ENCODE measurements around the gene NECTIN4.
"Not testable (repeated sequence)": the region's sequence is repeated elsewhere in the genome, so short reads cannot be mapped to it uniquely, and the experiment has no call there.

The NECTIN4 gene

GRCh38 chr1:161072751-161073449 lies 16.5 kb downstream of the NECTIN4 start:
- no peaks in the 10 kb centered on the region for H3K9me3 ChIP-seq (ENCODE audit: low read depth, low read length)
- TF ChIP-seq POLR2AphosphoS5 (IDR thresholded peaks at IDR 0.05; ENCODE audit: borderline replicate concordance, low read depth, low read length) (no peak), FOXP2 (optimal IDR thresholded peaks at IDR 0.05; ENCODE audit: control extremely low read depth, extremely low read length, insufficient read depth) (no peak), EZH2 (IDR thresholded peaks at IDR 0.05) (no peak)
- DNase-seq (ENCODE audit: low read depth, low spot score), result no peak
- no peak overlapping the region for H3K4me3 ChIP-seq
- H3K9ac ChIP-seq (ENCODE audit: insufficient read length), result no peak overlapping the region
- no peak overlapping the region for H3K27ac ChIP-seq
- no peaks in the 10 kb centered on the region for H3K36me3 ChIP-seq (ENCODE audit: insufficient read depth, low read length)

DNA sequence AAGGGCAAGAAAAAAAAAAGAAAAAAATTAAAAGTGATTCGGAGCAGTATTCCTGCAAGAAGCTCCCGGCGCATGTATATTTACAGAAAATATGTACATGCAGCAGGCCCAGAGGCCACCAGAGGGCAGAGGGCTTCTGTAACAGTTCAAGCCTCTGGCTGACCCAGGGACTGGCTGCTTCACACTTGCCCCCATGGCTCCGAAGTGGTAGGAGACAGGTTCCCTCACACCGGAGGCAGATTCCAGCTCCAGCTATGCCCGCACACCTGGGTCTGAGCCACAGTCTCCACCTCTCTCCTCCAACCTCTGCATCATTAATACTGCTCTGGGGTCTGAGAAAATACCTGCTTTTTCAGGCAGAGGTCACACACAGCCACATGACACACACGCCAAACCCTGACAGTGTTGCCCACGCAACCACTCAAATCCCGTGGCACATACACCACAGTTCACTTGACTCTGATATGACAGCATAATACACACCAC lies 17.4 kb downstream of the NECTIN4 start:
- H3K27ac ChIP-seq, result no peak overlapping the region
- H3K36me3 ChIP-seq (ENCODE audit: insufficient read depth, low read length), result no peaks in the 10 kb centered on the region
- H3K4me3 ChIP-seq, result no peak overlapping the region
- no peaks in the 10 kb centered on the region for H3K9me3 ChIP-seq (ENCODE audit: low read depth, low read length)
- DNase-seq (ENCODE audit: low read depth, low spot score), result no peak
- H3K9ac ChIP-seq (ENCODE audit: insufficient read length), result no peak overlapping the region
- TF ChIP-seq POLR2AphosphoS5 (IDR thresholded peaks at IDR 0.05; ENCODE audit: borderline replicate concordance, low read depth, low read length) (no peak), FOXP2 (optimal IDR thresholded peaks at IDR 0.05; ENCODE audit: control extremely low read depth, extremely low read length, insufficient read depth) (no peak), EZH2 (IDR thresholded peaks at IDR 0.05) (no peak)

DNA sequence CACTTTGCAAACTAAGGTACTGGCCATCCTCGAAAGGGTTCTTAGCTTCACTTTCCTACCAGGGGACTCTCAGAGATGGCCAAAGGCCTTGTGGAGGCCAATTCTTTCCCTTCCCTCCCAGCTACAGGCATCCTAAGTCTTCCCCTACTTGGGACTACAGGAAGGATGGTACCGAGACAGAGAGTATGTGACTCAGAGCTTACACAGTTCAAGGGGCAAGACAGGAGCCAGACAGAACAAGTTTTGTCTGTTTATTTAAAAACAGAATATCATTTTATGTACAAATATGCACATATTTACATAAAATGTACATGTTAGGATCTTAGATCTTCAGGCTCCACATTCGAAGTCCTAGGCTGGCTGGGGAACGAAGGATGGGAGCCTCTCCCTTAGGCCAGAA lies 18.6 kb downstream of the NECTIN4 start:
- Histone ChIP-seq H3K4me3 (no peak overlapping the region), H3K9me3 (ENCODE audit: low read depth, low read length) (no peaks in the 10 kb centered on the region), H3K9ac (ENCODE audit: insufficient read length) (no peak overlapping the region), H3K27ac (no peak overlapping the region), H3K36me3 (ENCODE audit: insufficient read depth, low read length) (no peaks in the 10 kb centered on the region)
- no peak for TF ChIP-seq FOXP2 (optimal IDR thresholded peaks at IDR 0.05; ENCODE audit: control extremely low read depth, extremely low read length, insufficient read depth)
- TF ChIP-seq EZH2 (IDR thresholded peaks at IDR 0.05), result no peak
- TF ChIP-seq POLR2AphosphoS5 (IDR thresholded peaks at IDR 0.05; ENCODE audit: borderline replicate concordance, low read depth, low read length), result no peak
- DNase-seq (ENCODE audit: low read depth, low spot score), result no peak

GRCh38 chr1:161069731-161070270 lies 19.6 kb downstream of the NECTIN4 start, which contains the start of gene ARHGAP30:
TSS of gene ARHGAP30 (minus strand) at chr1:161069891. CDS start at chr1:161069624, 267 bp downstream.
- no peak for DNase-seq (ENCODE audit: low read depth, low spot score)
- no peak within 1 kb of the TSS for H3K27ac ChIP-seq
- H3K9ac ChIP-seq (ENCODE audit: insufficient read length), result no peak within 1 kb of the TSS
- no peaks in the 10 kb centered on the region for H3K9me3 ChIP-seq (ENCODE audit: low read depth, low read length)
- no peak within 1 kb of the TSS for H3K4me3 ChIP-seq
- no peaks in the 10 kb centered on the region for H3K36me3 ChIP-seq (ENCODE audit: insufficient read depth, low read length)
- no peak for TF ChIP-seq FOXP2 (optimal IDR thresholded peaks at IDR 0.05; ENCODE audit: control extremely low read depth, extremely low read length, insufficient read depth)
- no peak for TF ChIP-seq EZH2 (IDR thresholded peaks at IDR 0.05)
- TF ChIP-seq POLR2AphosphoS5 (IDR thresholded peaks at IDR 0.05; ENCODE audit: borderline replicate concordance, low read depth, low read length), result no peak

DNA sequence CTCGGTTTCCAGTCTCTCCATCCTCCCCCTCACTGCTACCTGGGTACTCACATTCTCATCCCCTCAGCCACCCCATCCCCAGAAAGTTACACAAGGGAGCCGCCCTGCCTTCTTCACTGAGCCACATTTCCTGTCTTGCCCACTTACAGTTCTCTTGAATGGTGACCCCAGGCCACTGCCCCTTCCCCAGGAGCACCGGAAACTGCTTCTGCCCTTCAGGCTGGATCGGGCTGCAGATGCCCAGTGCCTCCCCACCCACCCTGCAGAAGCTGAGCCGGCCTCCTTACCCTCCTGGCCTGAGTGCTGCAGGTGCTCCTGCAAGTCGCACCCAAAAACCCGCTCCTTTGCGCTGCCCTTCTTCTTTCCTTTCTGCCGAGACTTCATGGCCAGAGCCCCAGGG lies 20.1 kb downstream of the NECTIN4 start:
- TF ChIP-seq POLR2AphosphoS5 (IDR thresholded peaks at IDR 0.05; ENCODE audit: borderline replicate concordance, low read depth, low read length) (no peak), FOXP2 (optimal IDR thresholded peaks at IDR 0.05; ENCODE audit: control extremely low read depth, extremely low read length, insufficient read depth) (no peak), EZH2 (IDR thresholded peaks at IDR 0.05) (no peak)
- H3K27ac ChIP-seq, result no peak overlapping the region
- H3K9me3 ChIP-seq (ENCODE audit: low read depth, low read length), result no peaks in the 10 kb centered on the region
- no peak for DNase-seq (ENCODE audit: low read depth, low spot score)
- H3K4me3 ChIP-seq, result no peak overlapping the region
- H3K9ac ChIP-seq (ENCODE audit: insufficient read length), result no peak overlapping the region
- no peaks in the 10 kb centered on the region for H3K36me3 ChIP-seq (ENCODE audit: insufficient read depth, low read length)

DNA sequence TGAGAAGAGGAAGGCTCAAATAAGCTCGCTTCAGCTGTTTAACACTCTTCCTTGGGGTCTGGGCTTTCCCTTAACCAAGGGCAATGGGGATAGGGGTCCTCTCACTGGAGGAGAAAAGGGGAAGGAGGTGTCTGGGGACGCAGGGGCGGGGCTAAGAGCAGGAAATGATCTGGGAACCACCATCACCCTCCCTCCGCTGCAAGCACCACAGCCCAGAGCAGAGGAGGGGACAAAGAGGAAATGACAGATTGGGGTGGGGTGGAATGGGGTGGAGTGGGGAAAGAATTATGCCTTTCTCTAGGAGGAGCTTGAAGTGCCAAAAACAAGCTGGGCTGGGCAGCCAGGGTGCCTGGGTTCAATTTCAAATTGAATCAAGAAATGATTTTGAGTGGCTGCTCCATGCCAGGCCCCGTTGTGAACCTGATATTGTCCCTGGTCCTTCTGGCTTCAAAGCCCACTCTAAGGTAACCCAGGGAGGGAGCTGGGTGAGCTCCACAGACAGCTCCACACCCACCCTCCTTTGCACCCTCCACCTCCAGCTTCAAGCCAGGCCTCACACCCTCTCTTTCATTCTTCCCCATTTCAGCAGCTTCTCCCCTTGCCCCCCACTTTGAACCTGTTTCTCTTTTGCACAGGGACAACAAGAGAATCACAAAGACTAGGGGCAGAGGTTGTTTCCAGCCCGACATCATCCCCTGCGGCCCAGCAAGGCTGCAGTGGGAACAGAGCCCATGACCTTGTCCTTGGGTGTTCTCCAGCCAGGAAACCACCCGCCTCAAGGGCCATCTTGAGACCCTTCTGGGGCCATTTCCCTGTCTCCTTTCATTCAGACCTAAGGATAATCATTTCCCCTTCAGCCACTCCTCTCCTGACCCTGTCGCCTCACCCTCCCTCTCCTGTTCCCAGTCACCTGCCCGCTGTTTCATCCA lies 20.8 kb downstream of the NECTIN4 start:
- no peak for DNase-seq (ENCODE audit: low read depth, low spot score)
- Histone ChIP-seq H3K9ac (ENCODE audit: insufficient read length) (no peak overlapping the region), H3K9me3 (ENCODE audit: low read depth, low read length) (no peaks in the 10 kb centered on the region), H3K27ac (no peak overlapping the region), H3K4me3 (no peak overlapping the region), H3K36me3 (ENCODE audit: insufficient read depth, low read length) (no peaks in the 10 kb centered on the region)
- TF ChIP-seq POLR2AphosphoS5 (IDR thresholded peaks at IDR 0.05; ENCODE audit: borderline replicate concordance, low read depth, low read length) (no peak), EZH2 (IDR thresholded peaks at IDR 0.05) (no peak)

DNA sequence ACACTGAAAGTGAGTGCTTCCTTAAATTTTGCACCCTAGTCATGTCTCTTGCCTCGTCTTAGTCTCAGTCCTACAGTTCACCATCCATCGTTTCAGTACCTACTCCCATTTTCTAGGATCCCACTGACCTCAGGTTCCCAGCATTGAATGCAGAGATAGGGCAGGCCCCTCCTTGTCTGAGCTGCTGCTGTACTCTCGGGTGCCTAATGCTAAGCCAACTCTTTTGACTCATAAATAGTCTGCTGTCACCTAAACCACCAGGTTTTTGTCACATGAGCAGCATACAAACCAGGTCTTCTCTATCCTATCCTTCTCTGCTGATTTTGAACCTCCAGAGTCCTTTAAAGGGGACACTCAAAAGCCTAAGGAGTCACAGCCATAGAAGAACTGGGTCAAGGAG lies 22.7 kb downstream of the NECTIN4 start:
- H3K4me3 ChIP-seq, result no peak overlapping the region
- DNase-seq (ENCODE audit: low read depth, low spot score), result no peak
- no peaks in the 10 kb centered on the region for H3K9me3 ChIP-seq (ENCODE audit: low read depth, low read length)
- H3K36me3 ChIP-seq (ENCODE audit: insufficient read depth, low read length), result no peaks in the 10 kb centered on the region
- TF ChIP-seq FOXP2 (optimal IDR thresholded peaks at IDR 0.05; ENCODE audit: control extremely low read depth, extremely low read length, insufficient read depth), result no peak
- no peak overlapping the region for H3K27ac ChIP-seq
- no peak overlapping the region for H3K9ac ChIP-seq (ENCODE audit: insufficient read length)

DNA sequence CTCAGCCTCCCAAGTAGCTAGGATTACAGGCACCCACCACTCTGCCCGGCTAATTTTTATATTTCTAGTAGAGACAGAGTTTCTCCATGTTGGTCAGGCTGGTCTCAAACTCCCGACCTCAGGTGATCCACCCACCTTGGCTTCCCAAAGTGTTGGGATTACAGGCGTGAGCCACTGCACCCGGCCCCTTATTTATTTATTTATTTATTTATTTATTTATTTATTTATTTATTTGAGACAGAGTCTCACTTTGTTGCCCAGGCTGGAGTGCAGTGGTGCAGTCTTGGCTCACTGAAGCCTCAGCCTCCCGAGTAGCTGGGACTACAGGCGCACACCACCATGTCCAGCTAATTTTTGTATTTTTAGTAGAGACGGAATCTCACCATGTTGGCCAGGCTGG lies 23.7 kb downstream of the NECTIN4 start:
- H3K9ac ChIP-seq (ENCODE audit: insufficient read length); DNase-seq (ENCODE audit: low read depth, low spot score); H3K36me3 ChIP-seq (ENCODE audit: insufficient read depth, low read length); H3K9me3 ChIP-seq (ENCODE audit: low read depth, low read length); H3K27ac ChIP-seq; H3K4me3 ChIP-seq: not testable (repeated sequence)

GRCh38 chr1:161063936-161064335 lies 25.4 kb downstream of the NECTIN4 start:
- H3K27ac ChIP-seq; H3K9ac ChIP-seq (ENCODE audit: insufficient read length); H3K4me3 ChIP-seq; DNase-seq (ENCODE audit: low read depth, low spot score); H3K36me3 ChIP-seq (ENCODE audit: insufficient read depth, low read length); H3K9me3 ChIP-seq (ENCODE audit: low read depth, low read length): not testable (repeated sequence)
